HCT116 (cell line): ENCODE measurements around the gene CBFA2T2. TPM values are rescaled to one million over a fixed set of nuclear protein-coding genes. Genes with fewer than 3 reads are reported as not detected.

ENCODE experiments used
- ATAC-seq: fragments of 200-7000 bp; cut with Tn5 transposase; 2 replicates; pipeline ENCODE4 v1.9.1; 2020; ENCODE audit warnings: mild to moderate bottlenecking, moderate library complexity
- BruUV-seq: library from RNA; stranded (reverse); fragments of 400-500 nt; replicated peaks from 2 replicates; lab custom pipeline; 2021; lab: Mats Ljungman, UMichigan
- CTCF ChIA-PET: fragments of 300-600 bp; sonication (Branson Sonifier 250); formaldehyde crosslinking; loops from one replicate; lab custom pipeline; 2021; ENCODE audit warnings: antibody characterized with exemption; lab: Charles Lee
- POLR2A ChIA-PET: fragments of 300-600, 350-600 bp; sonication (Branson Sonifier 250); formaldehyde crosslinking; loops from one replicate; lab custom pipeline; 2021; ENCODE audit warnings: antibody characterized with exemption; lab: Charles Lee
- RAD21 ChIA-PET, 2 experiments: fragments of 300-600 bp; sonication (Branson Sonifier 250); formaldehyde crosslinking; loops; one replicate each; lab custom pipeline; 2023; ENCODE audit warnings: low total read pairs in 2 of 2; ENCODE audit not compliant: uncharacterized antibody in 2 of 2, unreplicated experiment in 2 of 2, low non-redundant PET in 1 of 2; lab: Charles Lee
- DNase-seq: peaks from one replicate; pipeline ENCODE4 v3.0.0-alpha.2; 2010; ENCODE audit warnings: low read depth, low spot score
- H2AFZ ChIP-seq: fragments of 200-600 bp; shearing (Covaris generic), sonication (generic); 2 replicates; pipeline ENCODE4 v1.6.1; 2017; ENCODE audit warnings: low read depth, mixed run types, mixed read lengths, antibody characterized with exemption, low read length; ENCODE audit not compliant: poor library complexity, severe bottlenecking
- H3K27ac ChIP-seq: 2 replicates; pipeline ENCODE4 v1.5.1; 2012; ENCODE audit warnings: low read depth, low read length
- H3K27me3 ChIP-seq: fragments of 200-600 bp; sonication (generic); 2 replicates; pipeline ENCODE4 v1.6.1; 2016; ENCODE audit warnings: mixed run types, low read length, mixed read lengths; ENCODE audit not compliant: insufficient read depth
- H3K36me3 ChIP-seq, 2 experiments: fragments of 200-500 bp in 1 of 2; fragments of 200-600 bp in 1 of 2; sonication (Bioruptor generic) in 1 of 2; sonication (generic) in 1 of 2; 2 replicates each; pipeline versions ENCODE4 v1.5.1 to v1.6.1; 2014 to 2016; ENCODE audit warnings: low read length in 2 of 2, inconsistent platforms in 1 of 2, mixed read lengths in 1 of 2, mixed run types in 1 of 2; ENCODE audit not compliant: insufficient read depth in 2 of 2, control insufficient read depth in 1 of 2
- H3K4me1 ChIP-seq, 2 experiments: fragments of 200-600 bp in 1 of 2; sonication (generic) in 1 of 2; 2 replicates each; pipeline versions ENCODE4 v1.5.1 to v1.6.1; 2012 to 2017; ENCODE audit warnings: low read length in 2 of 2, inconsistent platforms in 1 of 2, mild to moderate bottlenecking in 1 of 2, mixed read lengths in 1 of 2, mixed run types in 1 of 2, moderate library complexity in 1 of 2; ENCODE audit not compliant: insufficient read depth in 2 of 2, control insufficient read depth in 1 of 2
- H3K4me2 ChIP-seq: fragments of 200-600 bp; sonication (generic); 2 replicates; pipeline ENCODE4 v1.6.1; 2017; ENCODE audit warnings: mixed run types, low read length, mixed read lengths
- H3K4me3 ChIP-seq, 2 experiments: fragments of 200-600 bp in 1 of 2; sonication (generic) in 1 of 2; replicated peaks in 1 of 2; 2 replicates each; pipeline ENCODE4 v1.5.1; 2011 to 2016; ENCODE audit warnings: low read length in 2 of 2, control low read depth in 1 of 2, low read depth in 1 of 2, mild to moderate bottlenecking in 1 of 2, mixed read lengths in 1 of 2, mixed run types in 1 of 2
- H3K79me2 ChIP-seq: fragments of 200-600 bp; sonication (generic); 2 replicates; pipeline ENCODE4 v1.6.1; 2017; ENCODE audit warnings: mild to moderate bottlenecking, mixed run types, low read length, moderate library complexity, mixed read lengths; ENCODE audit not compliant: insufficient read depth
- H3K9ac ChIP-seq: fragments of 200-600 bp; sonication (generic); 2 replicates; pipeline ENCODE4 v1.6.1; 2016; ENCODE audit warnings: low read length, mixed read lengths
- H3K9me2 ChIP-seq: fragments of 200-600 bp; sonication (generic), shearing (Covaris generic); 2 replicates; pipeline ENCODE4 v1.6.1; 2017; ENCODE audit warnings: mixed run types, mild to moderate bottlenecking, moderate library complexity; ENCODE audit not compliant: insufficient read depth
- H3K9me3 ChIP-seq, 2 experiments: fragments of 200-500 bp in 1 of 2; fragments of 200-600 bp in 1 of 2; sonication (Bioruptor generic) in 1 of 2; sonication (generic) in 1 of 2; 2 replicates each; pipeline ENCODE4 v1.6.1; 2014 to 2017; ENCODE audit warnings: low read length in 2 of 2, mixed read lengths in 2 of 2, inconsistent platforms in 1 of 2, low read depth in 1 of 2, mild to moderate bottlenecking in 1 of 2, mixed run types in 1 of 2, moderate library complexity in 1 of 2; ENCODE audit not compliant: control insufficient read depth in 1 of 2, insufficient read depth in 1 of 2
- H4K20me1 ChIP-seq: fragments of 200-600 bp; sonication (generic), shearing (Covaris generic); 2 replicates; pipeline ENCODE4 v1.6.1; 2017; ENCODE audit warnings: mixed run types, mild to moderate bottlenecking, moderate library complexity; ENCODE audit not compliant: insufficient read depth
- CBX3 ChIP-seq: IDR thresholded peaks from 2 replicates; pipeline ENCODE4 v1.6.1; 2012; ENCODE audit warnings: low read depth
- CEBPB ChIP-seq: IDR thresholded peaks from 2 replicates; pipeline ENCODE4 v1.6.1; 2012; ENCODE audit warnings: low read depth
- EGR1 ChIP-seq: IDR thresholded peaks from 2 replicates; pipeline ENCODE4 v1.6.1; 2012; ENCODE audit warnings: low read depth
- ELF1 ChIP-seq: IDR thresholded peaks from 2 replicates; pipeline ENCODE4 v1.6.1; 2012; ENCODE audit warnings: low read depth, borderline replicate concordance
- EZH2 ChIP-seq: fragments of 200-600 bp; sonication (generic); IDR thresholded peaks from 2 replicates; pipeline ENCODE4 v1.6.1; 2017; ENCODE audit warnings: antibody characterized with exemption, mixed run types
- EZH2phosphoT487 ChIP-seq: fragments of 200-600 bp; IDR thresholded peaks from 2 replicates; pipeline ENCODE4 v1.6.1; 2018; ENCODE audit warnings: antibody characterized with exemption, borderline replicate concordance
- FOSL1 ChIP-seq: IDR thresholded peaks from 2 replicates; pipeline ENCODE4 v1.6.1; 2012; ENCODE audit warnings: low read depth
- JUND ChIP-seq: IDR thresholded peaks from 2 replicates; pipeline ENCODE4 v1.6.1; 2012
- POLR2A ChIP-seq: IDR thresholded peaks from 2 replicates; pipeline ENCODE4 v1.7.0; 2011; ENCODE audit warnings: borderline replicate concordance; ENCODE audit not compliant: insufficient read depth, insufficient read length; ENCODE audit errors: extremely low read depth
- RAD21 ChIP-seq: IDR thresholded peaks from 2 replicates; pipeline ENCODE4 v1.6.1; 2012; ENCODE audit warnings: low read depth, mild to moderate bottlenecking
- SIN3A ChIP-seq: IDR thresholded peaks from 2 replicates; pipeline ENCODE4 v1.6.1; 2012; ENCODE audit warnings: low read depth
- SP1 ChIP-seq: IDR thresholded peaks from 2 replicates; pipeline ENCODE4 v1.6.1; 2012; ENCODE audit warnings: low read depth
- SRF ChIP-seq: IDR thresholded peaks from 2 replicates; pipeline ENCODE4 v1.6.1; 2012; ENCODE audit warnings: low read depth
- TCF7L2 ChIP-seq: IDR thresholded peaks from 2 replicates; pipeline ENCODE4 v1.7.0; 2011; ENCODE audit warnings: borderline replicate concordance, inconsistent platforms; ENCODE audit not compliant: insufficient read depth, insufficient read length; ENCODE audit errors: extremely low read depth
- YY1 ChIP-seq: IDR thresholded peaks from 2 replicates; pipeline ENCODE4 v1.6.1; 2011; ENCODE audit warnings: low read length, low read depth, moderate library complexity, mild to moderate bottlenecking; ENCODE audit not compliant: insufficient replicate concordance; ENCODE audit errors: extremely low read depth
- ZNF274 ChIP-seq: fragments of 200-500 bp; sonication (Bioruptor generic); IDR thresholded peaks from 2 replicates; pipeline ENCODE4 v1.6.1; 2014; ENCODE audit warnings: mild to moderate bottlenecking, low read depth, low read length, inconsistent platforms
- intact Hi-C: fragments of 100-400 bp; cut with micrococcal nuclease; formaldehyde crosslinking; loops from 2 replicates; pipeline ENCODE4 v1.10.0; 2022
- total RNA-seq: library from RNA; stranded (reverse); gene quantifications from one replicate; pipeline ENCODE4 v1.2.1, GENCODE V29; 2021; ENCODE audit not compliant: unreplicated experiment
- TF ChIP-seq, protein P1 (sequence below): IDR thresholded peaks from 2 replicates; pipeline ENCODE4 v1.6.1; 2012
- TF ChIP-seq, protein P2 (sequence below): IDR thresholded peaks from 2 replicates; pipeline ENCODE4 v1.6.1; 2011; ENCODE audit warnings: mild to moderate bottlenecking, low read length, moderate library complexity; ENCODE audit not compliant: insufficient replicate concordance; ENCODE audit errors: extremely low read depth

The CBFA2T2 gene
- total RNA-seq, 1 experiment from 2014 or later, result 8.0 TPM

DNA sequence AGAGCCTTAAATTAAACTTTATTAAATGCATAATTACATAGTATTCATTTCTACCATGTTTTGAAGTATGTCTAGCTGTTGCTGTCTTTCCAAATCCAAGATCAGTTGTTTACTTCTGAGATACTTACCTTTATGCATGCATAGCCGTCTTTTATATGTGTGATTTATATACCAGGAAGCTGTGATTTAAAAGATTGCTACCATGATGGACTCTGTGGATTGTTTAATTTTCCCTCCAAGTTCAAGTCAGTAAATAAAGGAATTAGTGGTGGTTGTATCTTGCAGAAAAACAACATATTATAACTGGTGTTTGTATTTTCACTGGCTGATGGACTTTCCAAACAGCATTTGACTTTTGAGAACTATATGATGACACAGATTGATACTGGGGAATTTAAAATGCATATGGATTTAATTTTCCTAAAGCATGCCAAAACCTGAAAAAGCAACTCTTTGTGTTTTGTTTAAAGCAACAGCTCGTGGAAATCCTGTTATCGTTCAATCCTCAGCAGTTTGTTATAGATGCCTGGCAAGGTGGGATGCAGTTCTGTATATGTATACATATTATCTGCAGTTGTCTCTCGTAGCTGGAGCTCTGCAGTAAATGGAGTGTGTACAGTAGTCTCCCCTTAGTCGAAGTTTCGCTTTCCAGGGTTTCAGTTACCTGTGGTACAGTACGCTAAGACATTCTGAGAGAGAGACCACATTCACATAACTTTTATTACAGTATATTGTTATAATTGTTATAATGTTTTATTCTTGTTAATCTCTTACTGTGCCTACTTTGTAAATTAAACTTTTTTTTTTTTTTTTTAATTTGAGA is 77.1 kb downstream of the CBFA2T2 start:
- H3K9ac ChIP-seq, result no peak overlapping the region
- no peak overlapping the region for H3K4me2 ChIP-seq
- no peaks in the 10 kb centered on the region for H3K9me3 ChIP-seq
- no peaks in the 10 kb centered on the region for H3K36me3 ChIP-seq
- DNase-seq, result no peak
- intact Hi-C loops, result no loop called here
- H3K9me2 ChIP-seq, result no peaks in the 10 kb centered on the region
- no peaks in the 10 kb centered on the region for H4K20me1 ChIP-seq
- peaks cover 10% of the 10 kb centered on the region in 2 experiments; a peak in 3 of 4 replicates for H3K4me1 ChIP-seq
- ChIA-PET CTCF (no interaction called here), RAD21 (interaction anchor here in 1 of 2 experiments (0.7 kb wide), 1 partner anchor 1045 kb away, joined by 3 read pairs; no protein-coding TSS in a partner anchor), POLR2A (no interaction called here)
- no TSS peak for BruUV-seq
- no peak overlapping the region for H3K4me3 ChIP-seq
- no peak overlapping the region for H3K27ac ChIP-seq
- no peaks in the 10 kb centered on the region; the same call in 1 of the 2 replicates for H3K79me2 ChIP-seq
- H2AFZ ChIP-seq, result no peak overlapping the region
- TF ChIP-seq TCF7L2 (no peak), SIN3A (no peak), SRF (no peak), EZH2phosphoT487 (no peak), SP1 (no peak), ZNF274 (no peak), JUND (no peak), YY1 (no peak), FOSL1 (no peak), EZH2 (no peak), CEBPB (no peak), RAD21 (no peak), POLR2A (no peak), CBX3 (no peak), EGR1 (no peak), ELF1 (no peak)
- TF ChIP-seq, protein P1, sequence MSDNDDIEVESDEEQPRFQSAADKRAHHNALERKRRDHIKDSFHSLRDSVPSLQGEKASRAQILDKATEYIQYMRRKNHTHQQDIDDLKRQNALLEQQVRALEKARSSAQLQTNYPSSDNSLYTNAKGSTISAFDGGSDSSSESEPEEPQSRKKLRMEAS, result no peak
- TF ChIP-seq, protein P2, sequence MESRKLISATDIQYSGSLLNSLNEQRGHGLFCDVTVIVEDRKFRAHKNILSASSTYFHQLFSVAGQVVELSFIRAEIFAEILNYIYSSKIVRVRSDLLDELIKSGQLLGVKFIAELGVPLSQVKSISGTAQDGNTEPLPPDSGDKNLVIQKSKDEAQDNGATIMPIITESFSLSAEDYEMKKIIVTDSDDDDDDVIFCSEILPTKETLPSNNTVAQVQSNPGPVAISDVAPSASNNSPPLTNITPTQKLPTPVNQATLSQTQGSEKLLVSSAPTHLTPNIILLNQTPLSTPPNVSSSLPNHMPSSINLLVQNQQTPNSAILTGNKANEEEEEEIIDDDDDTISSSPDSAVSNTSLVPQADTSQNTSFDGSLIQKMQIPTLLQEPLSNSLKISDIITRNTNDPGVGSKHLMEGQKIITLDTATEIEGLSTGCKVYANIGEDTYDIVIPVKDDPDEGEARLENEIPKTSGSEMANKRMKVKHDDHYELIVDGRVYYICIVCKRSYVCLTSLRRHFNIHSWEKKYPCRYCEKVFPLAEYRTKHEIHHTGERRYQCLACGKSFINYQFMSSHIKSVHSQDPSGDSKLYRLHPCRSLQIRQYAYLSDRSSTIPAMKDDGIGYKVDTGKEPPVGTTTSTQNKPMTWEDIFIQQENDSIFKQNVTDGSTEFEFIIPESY, result no peak
- TF ChIP-seq, all 23 proteins: peak for 0
- ATAC-seq, result no peak
- H3K27me3 ChIP-seq, result no peaks in the 10 kb centered on the region
